ENCODE results near the gene TGFB3.

The TGFB3 gene

DNA sequence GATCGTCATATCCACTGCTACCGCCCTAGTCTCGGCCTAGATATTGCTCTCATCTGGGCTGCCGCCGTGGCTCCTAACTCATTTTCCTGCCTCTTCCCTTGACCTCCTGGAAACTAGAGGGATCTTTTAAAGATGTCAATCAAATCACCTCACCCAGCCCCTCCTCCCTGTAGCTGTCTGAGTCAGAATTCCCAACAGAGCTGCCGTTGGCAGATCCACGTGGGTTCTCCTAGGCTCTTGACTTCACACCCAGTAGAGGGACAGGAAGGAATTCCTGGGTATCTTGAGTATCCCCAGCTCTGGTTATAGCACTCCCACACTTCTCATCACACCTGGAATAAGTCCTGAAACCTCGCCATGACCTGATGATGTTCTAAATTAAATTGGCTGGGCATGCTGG lies 11.9 kb downstream of the TGFB3 start:
- Histone ChIP-seq H3K27me3 (no peaks in the 10 kb centered on the region), H3K4me1 (peaks cover 0 to 10% (median 3%) of the 10 kb centered on the region in 4 donors), H3K27ac (peak overlapping the region in 1 of 2 donors; percentile 31), H3K36me3 (peaks cover 20 to 64% (median 41%) of the 10 kb centered on the region in 3 donors), H3K9me3 (no peaks in the 10 kb centered on the region), H3K4me3 (no peak overlapping the region)
- no peak for DNase-seq
- TF ChIP-seq, protein P1, sequence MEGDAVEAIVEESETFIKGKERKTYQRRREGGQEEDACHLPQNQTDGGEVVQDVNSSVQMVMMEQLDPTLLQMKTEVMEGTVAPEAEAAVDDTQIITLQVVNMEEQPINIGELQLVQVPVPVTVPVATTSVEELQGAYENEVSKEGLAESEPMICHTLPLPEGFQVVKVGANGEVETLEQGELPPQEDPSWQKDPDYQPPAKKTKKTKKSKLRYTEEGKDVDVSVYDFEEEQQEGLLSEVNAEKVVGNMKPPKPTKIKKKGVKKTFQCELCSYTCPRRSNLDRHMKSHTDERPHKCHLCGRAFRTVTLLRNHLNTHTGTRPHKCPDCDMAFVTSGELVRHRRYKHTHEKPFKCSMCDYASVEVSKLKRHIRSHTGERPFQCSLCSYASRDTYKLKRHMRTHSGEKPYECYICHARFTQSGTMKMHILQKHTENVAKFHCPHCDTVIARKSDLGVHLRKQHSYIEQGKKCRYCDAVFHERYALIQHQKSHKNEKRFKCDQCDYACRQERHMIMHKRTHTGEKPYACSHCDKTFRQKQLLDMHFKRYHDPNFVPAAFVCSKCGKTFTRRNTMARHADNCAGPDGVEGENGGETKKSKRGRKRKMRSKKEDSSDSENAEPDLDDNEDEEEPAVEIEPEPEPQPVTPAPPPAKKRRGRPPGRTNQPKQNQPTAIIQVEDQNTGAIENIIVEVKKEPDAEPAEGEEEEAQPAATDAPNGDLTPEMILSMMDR (IDR thresholded peaks at IDR 0.05), result no peak
- intact Hi-C loops (cut with DNase I; ENCODE audit: low total_unique reads), result no loop called here

DNA sequence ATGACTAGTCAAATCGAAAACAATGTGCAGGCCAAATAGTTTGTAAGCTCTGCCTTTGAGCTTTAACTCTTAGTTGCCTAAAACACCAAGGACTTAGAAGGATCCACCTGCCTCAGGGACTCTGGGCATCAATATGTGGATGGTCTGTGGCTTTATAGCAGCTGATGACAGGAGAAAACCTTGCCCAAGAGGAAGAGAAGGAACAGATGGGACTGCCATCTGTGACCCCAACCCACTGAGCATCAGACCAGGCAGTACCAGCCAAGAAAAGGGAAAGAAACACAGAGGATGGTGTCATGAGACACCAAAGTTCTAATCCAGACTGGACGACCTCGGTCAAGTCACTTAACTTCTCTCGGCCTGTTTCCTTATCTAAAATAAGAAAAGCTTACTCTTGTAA lies 12.7 kb downstream of the TGFB3 start:
- Histone ChIP-seq H3K36me3 (peaks cover 27 to 71% (median 45%) of the 10 kb centered on the region in 3 donors), H3K9me3 (no peaks in the 10 kb centered on the region), H3K4me3 (no peak overlapping the region), H3K4me1 (peaks cover 0 to 10% (median 3%) of the 10 kb centered on the region in 4 donors), H3K27ac (peak overlapping the region; percentile 26 to 31), H3K27me3 (no peaks in the 10 kb centered on the region)
- DNase-seq, result no peak
- TF ChIP-seq, protein P1 (IDR thresholded peaks at IDR 0.05), result no peak
- intact Hi-C loops (cut with DNase I; ENCODE audit: low total_unique reads), result no loop called here

DNA sequence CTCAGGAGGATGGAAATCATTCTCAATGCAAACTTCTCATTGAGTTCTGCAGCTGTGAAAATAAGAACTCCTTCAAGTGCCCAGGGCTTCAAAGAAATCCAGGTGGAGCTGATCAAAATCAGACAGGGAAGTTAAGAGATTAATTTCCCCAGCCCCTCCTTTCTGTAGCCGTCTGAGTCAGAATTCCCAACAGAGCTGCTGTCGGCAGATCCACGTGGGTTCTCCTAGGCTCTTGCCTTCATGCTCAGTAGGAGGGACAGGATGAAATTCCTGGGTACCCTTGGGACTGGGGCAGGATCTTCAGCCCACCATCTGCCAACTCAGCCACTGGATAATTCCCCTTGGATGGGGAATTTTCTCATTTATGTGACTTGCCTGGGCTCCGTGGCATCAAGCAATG lies 13.3 kb downstream of the TGFB3 start:
- no peaks in the 10 kb centered on the region for H3K27me3 ChIP-seq
- TF ChIP-seq, protein P1 (IDR thresholded peaks at IDR 0.05), result no peak
- no peak overlapping the region for H3K4me3 ChIP-seq
- peaks cover 31 to 78% (median 52%) of the 10 kb centered on the region in 3 donors for H3K36me3 ChIP-seq
- H3K9me3 ChIP-seq, result no peaks in the 10 kb centered on the region
- H3K4me1 ChIP-seq, result peaks cover 0 to 10% (median 3%) of the 10 kb centered on the region in 4 donors
- intact Hi-C loops (cut with DNase I; ENCODE audit: low total_unique reads), result no loop called here
- H3K27ac ChIP-seq, result peak overlapping the region; percentile 26 to 31
- peak; percentile 52 to 69 for DNase-seq

DNA sequence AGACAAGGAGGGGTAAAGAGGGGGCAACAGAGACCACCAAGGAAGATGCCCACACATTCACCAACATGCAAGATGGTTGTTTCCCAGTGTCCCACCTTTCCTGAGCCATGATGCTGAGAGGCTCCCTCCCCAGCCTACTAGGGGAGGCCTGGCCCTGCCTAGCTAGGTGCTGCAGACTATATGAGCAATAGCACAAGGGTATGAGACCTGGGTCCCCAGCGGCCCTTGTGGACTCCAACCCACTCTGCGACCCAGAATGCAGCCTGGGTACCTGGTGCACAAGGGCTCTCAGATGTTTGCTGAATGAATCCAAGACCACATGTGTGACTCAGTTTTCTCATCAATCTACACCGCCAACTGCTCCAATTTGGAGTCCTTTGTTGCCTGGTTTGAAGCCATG lies 13.9 kb downstream of the TGFB3 start:
- Histone ChIP-seq H3K27ac (no peak overlapping the region), H3K4me1 (peaks cover 0 to 10% (median 3%) of the 10 kb centered on the region in 4 donors), H3K36me3 (peaks cover 37 to 84% (median 57%) of the 10 kb centered on the region in 3 donors), H3K4me3 (no peak overlapping the region), H3K27me3 (no peaks in the 10 kb centered on the region), H3K9me3 (no peaks in the 10 kb centered on the region)
- DNase-seq, result no peak
- TF ChIP-seq, protein P1 (IDR thresholded peaks at IDR 0.05), result no peak
- intact Hi-C loops (cut with DNase I; ENCODE audit: low total_unique reads), result no loop called here

DNA sequence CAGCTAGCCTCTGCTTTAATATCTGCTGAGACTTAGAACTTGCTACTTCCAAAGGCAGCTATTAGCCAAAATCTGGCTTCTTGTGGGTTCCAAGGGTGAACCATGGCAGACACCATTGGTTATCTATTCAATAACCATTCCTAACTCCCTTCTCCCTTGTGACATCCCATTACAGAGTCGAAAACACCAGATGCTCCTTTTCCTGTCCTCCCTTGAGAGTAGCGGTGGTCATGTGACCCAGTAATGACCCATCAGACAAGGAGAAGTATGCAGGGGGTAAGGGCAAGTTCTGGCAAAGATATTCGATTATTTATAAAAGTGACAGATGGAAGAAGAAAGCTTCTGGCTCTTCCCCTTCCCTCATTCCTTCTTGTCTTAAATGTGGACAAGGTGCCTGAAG lies 20.1 kb downstream of the TGFB3 start:
- no peak overlapping the region for H3K27ac ChIP-seq
- no peaks in the 10 kb centered on the region for H3K27me3 ChIP-seq
- no peak for DNase-seq
- H3K9me3 ChIP-seq, result no peaks in the 10 kb centered on the region
- H3K4me3 ChIP-seq, result no peak overlapping the region
- intact Hi-C loops (cut with DNase I; ENCODE audit: low total_unique reads), result no loop called here
- H3K36me3 ChIP-seq, result peaks cover 47 to 89% (median 87%) of the 10 kb centered on the region in 3 donors
- TF ChIP-seq, protein P1 (IDR thresholded peaks at IDR 0.05), result no peak
- no peaks in the 10 kb centered on the region for H3K4me1 ChIP-seq

DNA sequence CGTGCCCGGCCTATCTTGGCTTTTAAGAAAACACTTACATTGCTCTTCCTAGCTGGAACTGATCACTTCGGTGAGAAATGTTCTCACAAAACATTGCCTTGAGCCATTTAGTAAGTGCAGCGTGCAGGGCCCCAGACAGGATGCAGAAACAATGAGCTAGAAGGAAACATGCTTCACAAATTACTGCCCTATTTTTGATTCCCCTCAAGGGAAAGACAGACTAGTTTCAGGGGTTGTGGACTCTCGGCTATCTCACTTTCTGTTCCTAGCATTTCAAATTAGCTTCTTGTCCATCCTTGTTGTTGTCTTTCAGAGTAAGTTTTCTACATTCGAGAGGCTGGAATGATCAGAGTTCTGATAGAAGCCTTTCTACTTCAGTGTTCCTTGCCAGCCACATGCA lies 21.6 kb downstream of the TGFB3 start:
- intact Hi-C loops (cut with DNase I; ENCODE audit: low total_unique reads), result no loop called here
- Histone ChIP-seq H3K4me3 (no peak overlapping the region), H3K27ac (no peak overlapping the region), H3K27me3 (no peaks in the 10 kb centered on the region), H3K9me3 (no peaks in the 10 kb centered on the region), H3K4me1 (no peaks in the 10 kb centered on the region), H3K36me3 (peaks cover 36 to 83% (median 73%) of the 10 kb centered on the region in 3 donors)
- TF ChIP-seq, protein P1 (IDR thresholded peaks at IDR 0.05), result no peak
- DNase-seq, result no peak

Data from tibial artery (tissue), 4 donors.